Measurements from ENCODE around the gene STT3B. TPM values are rescaled to one million over a fixed set of nuclear protein-coding genes. Genes with fewer than 3 reads are reported as not detected.

STT3B gene
- total and polyA plus RNA-seq, 2 of the 13 experiments (the other 11 are each of a cell fraction or from before 2014, with no cell fraction given) = 85.0 to 205 TPM

DNA sequence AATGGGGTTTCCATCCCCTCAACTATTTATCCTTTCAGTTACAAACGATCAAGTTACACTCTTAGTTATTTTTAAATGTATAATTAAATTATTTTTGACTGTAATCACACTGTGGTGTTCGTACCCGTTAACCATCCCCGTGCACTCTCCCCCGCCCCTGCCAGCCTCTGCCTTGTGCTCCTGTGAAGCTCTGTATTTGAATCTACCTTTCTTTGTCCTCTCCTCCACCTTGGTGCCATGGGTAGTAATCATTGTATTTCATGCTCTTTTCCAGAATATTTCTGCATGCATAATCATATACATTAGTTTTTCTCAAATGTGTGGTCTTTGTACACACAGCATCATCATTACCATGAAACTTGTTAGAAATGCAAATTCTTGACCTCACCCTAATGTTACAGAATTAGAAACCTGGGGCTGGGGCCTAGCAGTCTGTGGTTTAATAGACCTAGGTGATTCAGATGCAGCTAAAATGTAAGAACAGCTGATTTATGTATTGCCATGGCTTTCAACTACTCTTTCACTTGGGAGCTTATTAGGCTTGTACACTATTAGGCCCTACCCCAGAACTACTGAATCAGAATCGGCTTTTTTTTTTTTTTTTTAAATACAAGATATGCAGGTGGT lies 91.5 kb downstream of the STT3B start:
- no peak for FAIRE-seq
- H3K9me3 ChIP-seq (ENCODE audit: low read length) = no peaks in the 10 kb centered on the region
- no TSS peak for BruUV-seq (replicated peaks)
- H3K36me3 ChIP-seq (replicated peaks in 1 of 2; ENCODE audit: control insufficient read depth in 1 of 2, insufficient read depth in 2 of 2, low read length in 2 of 2) = peaks cover 9 to 50% of the 10 kb centered on the region in 2 experiments
- TF ChIP-seq IKZF1 (IDR thresholded peaks at IDR 0.05) (no peak), ZNF138 (CRISPR knock-in tag; IDR thresholded peaks at IDR 0.05; ENCODE audit: low read depth) (no peak), ZNF382 (CRISPR knock-in tag; IDR thresholded peaks at IDR 0.05; ENCODE audit: borderline replicate concordance) (no peak), TOE1 (CRISPR knock-in tag; IDR thresholded peaks at IDR 0.05) (no peak), KLF12 (CRISPR knock-in tag; IDR thresholded peaks at IDR 0.05; ENCODE audit: borderline replicate concordance) (no peak), YEATS4 (CRISPR knock-in tag; IDR thresholded peaks at IDR 0.05; ENCODE audit: borderline replicate concordance) (no peak), ZNF235 (CRISPR knock-in tag; IDR thresholded peaks at IDR 0.05; ENCODE audit: borderline replicate concordance) (no peak), SALL1 (CRISPR knock-in tag; IDR thresholded peaks at IDR 0.05) (no peak)
- TF ChIP-seq, protein P1, sequence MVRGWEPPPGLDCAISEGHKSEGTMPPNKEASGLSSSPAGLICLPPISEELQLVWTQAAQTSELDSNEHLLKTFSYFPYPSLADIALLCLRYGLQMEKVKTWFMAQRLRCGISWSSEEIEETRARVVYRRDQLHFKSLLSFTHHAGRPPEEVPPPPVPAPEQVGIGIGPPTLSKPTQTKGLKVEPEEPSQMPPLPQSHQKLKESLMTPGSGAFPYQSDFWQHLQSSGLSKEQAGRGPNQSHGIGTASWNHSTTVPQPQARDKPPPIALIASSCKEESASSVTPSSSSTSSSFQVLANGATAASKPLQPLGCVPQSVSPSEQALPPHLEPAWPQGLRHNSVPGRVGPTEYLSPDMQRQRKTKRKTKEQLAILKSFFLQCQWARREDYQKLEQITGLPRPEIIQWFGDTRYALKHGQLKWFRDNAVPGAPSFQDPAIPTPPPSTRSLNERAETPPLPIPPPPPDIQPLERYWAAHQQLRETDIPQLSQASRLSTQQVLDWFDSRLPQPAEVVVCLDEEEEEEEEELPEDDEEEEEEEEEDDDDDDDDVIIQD (CRISPR knock-in tag; IDR thresholded peaks at IDR 0.05; ENCODE audit: low read depth) = no peak
- TF ChIP-seq, protein P2, sequence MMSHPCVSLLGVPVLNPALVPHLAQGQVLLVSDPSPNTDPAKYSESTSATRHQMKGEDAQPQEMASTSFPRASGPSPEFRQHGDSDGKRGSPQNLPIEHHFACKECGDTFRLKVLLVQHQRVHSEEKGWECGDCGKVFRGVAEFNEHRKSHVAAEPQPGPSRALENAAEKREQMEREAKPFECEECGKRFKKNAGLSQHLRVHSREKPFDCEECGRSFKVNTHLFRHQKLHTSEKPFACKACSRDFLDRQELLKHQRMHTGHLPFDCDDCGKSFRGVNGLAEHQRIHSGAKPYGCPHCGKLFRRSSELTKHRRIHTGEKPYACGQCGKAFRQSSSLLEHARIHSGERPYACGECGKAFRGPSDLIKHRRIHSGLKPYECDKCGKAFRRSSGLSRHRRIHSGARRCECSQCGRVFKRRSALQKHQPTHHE (CRISPR knock-in tag; IDR thresholded peaks at IDR 0.05; ENCODE audit: borderline replicate concordance) = no peak
- no peak overlapping the region for H3K27ac ChIP-seq (ENCODE audit: extremely low read length, insufficient read depth, low read length)
- H3K27me3 ChIP-seq (ENCODE audit: control insufficient read depth in 1 of 2, insufficient read depth in 2 of 2, low read length in 2 of 2) = no peaks in the 10 kb centered on the region
- H3K4me3 ChIP-seq (replicated peaks in 1 of 3; ENCODE audit: insufficient read depth in 1 of 3, low read depth in 2 of 3, low read length in 3 of 3) = no peak overlapping the region
- intact Hi-C loops (cut with micrococcal nuclease; ENCODE audit: unreplicated experiment) (no loop called here), in situ Hi-C loops (cut with HindIII; ENCODE audit: extremely low pct_ligation_motif_present, low pct_unique_long_range_greater_than_20kb) (no loop called here)
- ChIA-PET POLR2A (no interaction called here), CTCF (ENCODE audit: low intra/inter-chr PET ratio, low total read pairs) (no interaction called here)
- H3K9ac ChIP-seq (ENCODE audit: insufficient read depth, low read depth, low read length) = no peak overlapping the region
- no peaks in the 10 kb centered on the region for H3K4me1 ChIP-seq (ENCODE audit: insufficient read depth, low read length)
- DNase-seq (ENCODE audit: low spot score) = no peak
- H3K79me2 ChIP-seq (ENCODE audit: insufficient read depth, low read length) = no peaks in the 10 kb centered on the region
- no peaks in the 10 kb centered on the region for H4K20me1 ChIP-seq (ENCODE audit: insufficient read depth, low read length)
- H2AFZ ChIP-seq (ENCODE audit: low read length) = no peak overlapping the region
- H3K4me2 ChIP-seq (ENCODE audit: low read depth, low read length) = no peak overlapping the region
- no peak for ATAC-seq
- WGBS (ENCODE audit: low lambda C conversion rate) = 99% methylated on average over 6 of the region's 6 CpGs
